ENCODE data around the gene PCDH12. TPM values are rescaled to one million over a fixed set of nuclear protein-coding genes. Genes with fewer than 3 reads are reported as not detected.

PCDH12 gene
- polyA plus RNA-seq, 1 donor from 2014 or later, result not detected

- Histone ChIP-seq H3K9me2 (ENCODE audit: insufficient read depth, low read length) (no peaks in the 10 kb centered on the region), H3K27ac (ENCODE audit: low read length) (no peak overlapping the region), H4K20me1 (ENCODE audit: insufficient read depth) (no peaks in the 10 kb centered on the region), H3F3A (ENCODE audit: insufficient read depth, low read length, poor library complexity, severe bottlenecking) (no peaks in the 10 kb centered on the region), H3K4me3 (ENCODE audit: low read length) (no peak overlapping the region), H3K36me3 (ENCODE audit: insufficient read depth, low read length) (no peaks in the 10 kb centered on the region), H2AFZ (ENCODE audit: low read depth, low read length) (no peak overlapping the region), H3K9me3 (ENCODE audit: low read length) (no peaks in the 10 kb centered on the region), H3K4me2 (ENCODE audit: low read length) (no peak overlapping the region), H3K79me2 (replicated peaks; ENCODE audit: insufficient read depth, low read length) (no peaks in the 10 kb centered on the region), H3K27me3 (ENCODE audit: insufficient read depth, low read depth, low read length) (no peaks in the 10 kb centered on the region), H3K9ac (ENCODE audit: low read length) (no peak overlapping the region)
- TF ChIP-seq CTCF (IDR thresholded peaks at IDR 0.05; ENCODE audit: poor library complexity, severe bottlenecking) (no peak), EP300 (conservative IDR thresholded peaks at IDR 0.05; ENCODE audit: poor library complexity, severe bottlenecking) (no peak), POLR2AphosphoS5 (IDR thresholded peaks at IDR 0.05) (no peak), REST (IDR thresholded peaks at IDR 0.05; ENCODE audit: borderline replicate concordance) (no peak), EZH2 (IDR thresholded peaks at IDR 0.05; ENCODE audit: borderline replicate concordance, insufficient read depth, low read length, poor library complexity, severe bottlenecking) (no peak), MXI1 (conservative IDR thresholded peaks at IDR 0.05; ENCODE audit: poor library complexity, severe bottlenecking) (no peak), SMC3 (conservative IDR thresholded peaks at IDR 0.05; ENCODE audit: poor library complexity) (no peak), RAD21 (conservative IDR thresholded peaks at IDR 0.05) (no peak), TAF1 (IDR thresholded peaks at IDR 0.05; ENCODE audit: low read depth) (no peak)
Observed at GRCh38 chr5:141950207-141951005, 7.6 kb downstream of the PCDH12 start.

- H4K20me1 ChIP-seq (ENCODE audit: insufficient read depth), result no peaks in the 10 kb centered on the region
- H3K79me2 ChIP-seq (replicated peaks; ENCODE audit: insufficient read depth, low read length), result no peaks in the 10 kb centered on the region
- H2AFZ ChIP-seq (ENCODE audit: low read depth, low read length), result no peak overlapping the region
- no peaks in the 10 kb centered on the region for H3K27me3 ChIP-seq (ENCODE audit: insufficient read depth, low read depth, low read length)
- H3K9me2 ChIP-seq (ENCODE audit: insufficient read depth, low read length), result no peaks in the 10 kb centered on the region
- no peak overlapping the region for H3K27ac ChIP-seq (ENCODE audit: low read length)
- TF ChIP-seq RAD21 (conservative IDR thresholded peaks at IDR 0.05) (no peak), EZH2 (IDR thresholded peaks at IDR 0.05; ENCODE audit: borderline replicate concordance, insufficient read depth, low read length, poor library complexity, severe bottlenecking) (no peak), TAF1 (IDR thresholded peaks at IDR 0.05; ENCODE audit: low read depth) (no peak), MXI1 (conservative IDR thresholded peaks at IDR 0.05; ENCODE audit: poor library complexity, severe bottlenecking) (no peak), SMC3 (conservative IDR thresholded peaks at IDR 0.05; ENCODE audit: poor library complexity) (no peak)
- H3K36me3 ChIP-seq (ENCODE audit: insufficient read depth, low read length), result no peaks in the 10 kb centered on the region
- no peak overlapping the region for H3K9ac ChIP-seq (ENCODE audit: low read length)
- H3K9me3 ChIP-seq (ENCODE audit: low read length), result no peaks in the 10 kb centered on the region
- no peak overlapping the region for H3K4me3 ChIP-seq (ENCODE audit: low read length)
- no peak overlapping the region for H3K4me2 ChIP-seq (ENCODE audit: low read length)
- no peaks in the 10 kb centered on the region for H3F3A ChIP-seq (ENCODE audit: insufficient read depth, low read length, poor library complexity, severe bottlenecking)
Observed at GRCh38 chr5:141949511-141949910, 8.5 kb downstream of the PCDH12 start.

All from neural cell (in vitro differentiated cells).